Measurements from ENCODE around the gene ZNF276.

DNA sequence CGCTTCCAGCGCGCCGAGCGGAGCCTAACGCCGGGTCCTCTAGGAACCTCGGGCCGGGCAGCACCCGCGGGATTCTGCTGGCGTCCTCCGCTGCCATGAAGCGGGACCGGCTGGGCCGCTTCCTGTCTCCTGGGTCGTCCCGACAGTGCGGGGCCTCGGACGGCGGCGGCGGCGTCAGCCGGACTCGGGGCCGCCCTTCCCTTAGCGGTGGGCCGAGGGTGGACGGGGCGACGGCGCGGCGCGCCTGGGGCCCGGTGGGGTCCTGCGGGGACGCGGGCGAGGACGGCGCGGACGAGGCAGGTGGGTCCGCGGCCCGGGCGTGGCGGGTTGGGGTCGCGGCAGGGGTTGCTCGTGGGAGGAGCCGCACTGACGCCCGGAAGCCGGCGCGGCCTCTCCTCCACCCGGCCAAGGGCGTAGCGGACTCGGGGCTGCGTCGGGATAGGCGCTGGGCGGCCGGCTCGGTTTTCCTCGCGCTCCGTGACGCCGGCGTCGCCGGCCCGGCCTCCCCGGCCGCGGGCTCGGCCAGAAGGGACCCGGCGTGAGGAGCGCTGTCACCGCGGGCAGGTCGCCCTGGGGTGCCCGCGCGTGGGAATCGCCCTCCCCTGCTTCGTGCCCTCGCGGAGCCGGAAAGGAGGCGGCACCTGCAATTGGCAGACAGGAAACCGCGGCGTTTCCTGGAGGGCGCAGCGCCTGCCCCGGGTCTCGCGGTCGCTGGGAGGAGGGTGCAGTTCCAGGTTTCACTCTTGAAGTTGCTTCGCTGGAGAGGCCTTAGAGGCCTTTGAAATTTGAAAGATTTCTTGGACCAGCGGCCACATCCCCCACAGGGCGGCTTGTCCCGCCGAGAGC, 432 bp downstream of the ZNF276 start:
- TF ChIP-seq, protein P1, sequence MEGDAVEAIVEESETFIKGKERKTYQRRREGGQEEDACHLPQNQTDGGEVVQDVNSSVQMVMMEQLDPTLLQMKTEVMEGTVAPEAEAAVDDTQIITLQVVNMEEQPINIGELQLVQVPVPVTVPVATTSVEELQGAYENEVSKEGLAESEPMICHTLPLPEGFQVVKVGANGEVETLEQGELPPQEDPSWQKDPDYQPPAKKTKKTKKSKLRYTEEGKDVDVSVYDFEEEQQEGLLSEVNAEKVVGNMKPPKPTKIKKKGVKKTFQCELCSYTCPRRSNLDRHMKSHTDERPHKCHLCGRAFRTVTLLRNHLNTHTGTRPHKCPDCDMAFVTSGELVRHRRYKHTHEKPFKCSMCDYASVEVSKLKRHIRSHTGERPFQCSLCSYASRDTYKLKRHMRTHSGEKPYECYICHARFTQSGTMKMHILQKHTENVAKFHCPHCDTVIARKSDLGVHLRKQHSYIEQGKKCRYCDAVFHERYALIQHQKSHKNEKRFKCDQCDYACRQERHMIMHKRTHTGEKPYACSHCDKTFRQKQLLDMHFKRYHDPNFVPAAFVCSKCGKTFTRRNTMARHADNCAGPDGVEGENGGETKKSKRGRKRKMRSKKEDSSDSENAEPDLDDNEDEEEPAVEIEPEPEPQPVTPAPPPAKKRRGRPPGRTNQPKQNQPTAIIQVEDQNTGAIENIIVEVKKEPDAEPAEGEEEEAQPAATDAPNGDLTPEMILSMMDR (IDR thresholded peaks at IDR 0.05; ENCODE audit: low read length): no peak
- no peak for TF ChIP-seq EZH2 (IDR thresholded peaks at IDR 0.05; ENCODE audit: borderline replicate concordance, low read length)

All from OCI-LY1 (cell line).